HG02840 (cell line): ENCODE results near the gene RGL2.
A peak's percentile ranks its signal among the peaks of the same experiment; 100 is the strongest.

Experiments used
- ATAC-seq: cut with Tn5 transposase; IDR thresholded peaks from one replicate; pipeline ENCODE4 v1.9.1; 2021; ENCODE audit warnings: mild to moderate bottlenecking, moderate library complexity, moderate number of reproducible peaks; ENCODE audit not compliant: unreplicated experiment, low FRiP score

RGL2 gene

DNA sequence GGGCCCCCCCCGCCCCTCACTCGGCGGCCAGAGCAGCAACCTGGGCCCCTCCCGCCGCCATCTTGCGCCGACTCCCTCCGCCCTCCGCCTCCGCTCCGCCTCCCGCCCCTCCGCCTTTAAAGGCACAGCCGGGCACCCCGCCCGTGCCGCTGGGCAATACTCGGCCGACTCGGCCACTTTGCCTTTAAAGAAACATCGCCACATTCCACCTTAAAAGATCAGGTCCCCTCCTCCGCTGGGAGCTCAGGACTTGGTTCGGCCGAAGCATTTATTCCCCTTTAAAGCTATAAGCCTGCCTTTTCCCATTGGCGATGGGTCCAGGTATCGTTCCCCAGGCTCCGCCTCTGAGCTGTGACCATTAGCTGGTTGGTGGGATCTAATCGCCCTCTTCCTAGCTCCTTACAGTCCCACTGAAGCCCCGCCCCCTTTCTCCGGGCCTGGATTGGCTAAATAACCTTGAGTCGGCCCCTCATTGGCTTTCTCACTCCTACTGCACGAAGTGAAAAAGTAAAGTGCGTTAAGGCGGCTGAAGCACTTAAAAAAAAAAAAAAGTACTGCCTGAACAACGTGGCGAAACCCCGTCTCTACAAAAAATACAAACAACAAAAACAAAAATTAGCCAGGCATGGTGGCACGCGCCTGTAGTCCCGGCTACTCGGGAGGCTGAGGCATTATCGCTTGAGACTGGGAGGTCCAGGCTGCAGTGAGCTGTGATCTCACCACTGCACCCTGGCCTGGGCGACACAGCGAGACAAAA, 19.1 kb upstream of the RGL2 start, which contains the start of gene ZBTB22:
Gene ZBTB22, minus strand, starts transcription at position 76 of the 757 bp plus-strand sequence. CDS start 828 bp downstream, outside the sequence.
- peak; percentile 51 for ATAC-seq

DNA sequence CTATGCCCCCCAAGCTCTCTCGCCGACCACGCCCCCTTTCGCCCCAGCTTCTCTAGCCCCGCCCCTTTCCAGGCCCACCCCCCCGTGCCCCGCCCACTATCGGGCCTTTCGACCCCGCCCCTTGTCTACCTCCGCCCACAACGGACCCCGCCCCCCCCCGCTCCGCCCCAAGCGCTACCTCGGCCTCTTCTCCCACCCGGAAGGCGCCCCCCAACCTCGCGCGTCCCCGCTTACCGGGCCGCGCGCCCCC, 18.6 kb upstream of the RGL2 start:
- no peak for ATAC-seq

DNA sequence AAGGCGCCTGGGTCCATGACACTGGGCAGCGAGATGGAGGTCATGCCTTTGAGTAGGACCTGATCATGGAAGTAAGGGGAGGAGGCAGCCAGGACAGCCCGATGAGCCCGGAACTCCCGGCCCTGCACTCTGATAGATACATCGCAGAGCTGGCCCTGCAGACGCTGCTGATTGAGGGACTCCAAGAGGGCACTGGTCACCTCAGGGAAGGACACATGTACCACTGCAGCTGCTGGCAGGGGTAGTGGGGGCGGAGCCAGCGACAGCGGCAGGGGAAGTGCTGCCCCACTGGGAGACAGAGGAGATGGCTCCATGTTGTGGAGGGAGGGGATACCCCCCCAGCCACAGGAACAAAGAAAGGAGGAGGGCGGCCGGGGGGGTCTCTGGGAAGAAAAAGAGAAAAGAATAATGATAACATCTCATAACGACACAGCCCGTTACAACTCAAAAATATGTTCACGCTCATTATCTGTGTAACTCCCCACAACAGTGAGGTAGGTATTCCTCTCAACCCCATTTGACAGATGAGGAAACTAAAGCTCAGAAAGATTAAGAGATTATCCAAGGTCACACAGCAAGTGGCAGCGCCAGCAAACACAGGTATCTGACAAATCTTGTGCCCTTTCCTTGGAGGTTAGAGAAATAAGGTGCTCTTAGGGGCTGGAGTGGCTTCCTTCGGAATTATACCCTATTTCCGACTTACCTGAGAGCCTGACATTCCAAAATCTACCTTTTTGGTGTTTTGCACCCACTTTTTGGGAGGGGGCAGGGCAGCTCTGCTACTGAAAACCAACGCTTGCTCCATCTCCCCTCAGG, 18.1 kb upstream of the RGL2 start:
- no peak for ATAC-seq

DNA sequence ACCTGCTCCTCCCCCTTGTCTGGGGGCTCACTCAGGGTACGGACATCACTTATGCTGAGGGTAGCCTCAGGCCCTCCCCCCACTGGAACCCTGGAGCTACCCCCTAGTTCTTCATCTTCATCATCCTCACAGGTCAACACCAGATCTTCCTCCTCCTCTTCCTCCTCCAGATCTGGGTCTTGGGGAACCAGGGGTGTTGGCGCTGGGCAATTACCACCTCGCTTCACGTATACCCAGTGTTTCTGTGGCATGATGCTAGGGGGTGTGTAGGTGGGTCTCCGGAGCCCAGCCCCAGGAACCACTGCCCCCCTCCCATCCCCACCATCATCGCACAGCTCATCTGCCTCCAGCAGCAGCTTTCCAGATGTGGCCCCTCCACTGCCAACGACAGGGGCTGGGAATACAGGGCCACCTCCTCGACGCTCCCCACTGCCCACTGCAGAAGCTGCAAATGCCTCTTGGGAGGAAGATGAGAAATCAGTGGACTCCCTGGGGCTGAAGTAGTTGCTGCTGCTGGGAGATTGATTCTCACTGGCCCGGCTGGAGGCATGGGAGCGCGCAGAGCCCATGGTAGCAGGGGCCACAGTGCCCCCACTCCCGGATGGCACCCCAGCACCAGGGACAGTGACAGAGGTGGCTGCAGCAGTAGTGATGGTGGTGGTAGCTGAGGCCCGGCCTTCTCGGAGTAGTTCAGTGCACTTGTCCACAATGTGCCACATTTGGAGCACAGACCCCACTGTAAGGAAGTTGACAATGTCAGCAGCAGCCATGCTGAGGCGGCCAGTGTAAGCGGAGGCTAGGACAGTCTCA, 17.3 kb upstream of the RGL2 start:
- no peak for ATAC-seq

DNA sequence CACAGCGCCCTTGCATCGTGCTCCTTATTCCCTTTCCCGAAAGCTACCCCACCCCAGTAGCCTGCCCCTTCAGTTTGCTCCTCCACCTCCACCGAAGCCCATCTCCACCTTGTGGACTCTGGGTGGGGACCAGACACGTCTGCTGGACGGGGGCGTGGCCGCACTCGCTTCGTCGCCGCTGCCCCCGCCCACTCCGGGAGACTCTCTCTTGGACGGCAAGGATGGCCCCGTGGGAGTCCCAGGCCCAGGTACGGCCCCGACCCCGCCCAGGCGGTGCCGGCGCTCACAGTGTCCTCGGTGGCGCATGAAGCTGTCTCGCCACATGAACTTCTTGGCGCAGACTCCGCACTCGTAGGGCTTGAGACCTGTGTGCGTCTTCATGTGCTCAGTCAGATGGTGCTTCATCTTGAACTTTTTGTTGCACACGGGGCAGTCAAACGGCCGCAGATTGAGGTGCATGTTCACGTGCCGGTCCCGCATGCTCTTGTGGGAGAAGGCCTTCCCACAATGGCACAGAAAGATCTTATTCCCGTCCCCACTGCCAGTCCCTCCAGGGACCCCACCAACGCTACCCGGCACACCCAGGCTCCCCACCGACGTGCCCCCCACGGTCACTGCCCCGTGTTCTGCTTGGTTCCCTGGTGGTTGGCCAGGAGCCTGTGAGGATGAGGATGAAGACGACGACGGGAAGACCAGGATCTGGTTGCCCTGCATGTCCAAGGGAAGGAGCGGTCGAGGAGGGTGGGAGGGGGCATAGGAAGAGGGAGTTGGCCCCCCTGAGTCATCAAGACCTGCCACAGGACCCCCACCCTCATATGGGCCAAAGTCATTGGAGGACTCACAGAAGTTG, 16.4 kb upstream of the RGL2 start:
- no peak for ATAC-seq

DNA sequence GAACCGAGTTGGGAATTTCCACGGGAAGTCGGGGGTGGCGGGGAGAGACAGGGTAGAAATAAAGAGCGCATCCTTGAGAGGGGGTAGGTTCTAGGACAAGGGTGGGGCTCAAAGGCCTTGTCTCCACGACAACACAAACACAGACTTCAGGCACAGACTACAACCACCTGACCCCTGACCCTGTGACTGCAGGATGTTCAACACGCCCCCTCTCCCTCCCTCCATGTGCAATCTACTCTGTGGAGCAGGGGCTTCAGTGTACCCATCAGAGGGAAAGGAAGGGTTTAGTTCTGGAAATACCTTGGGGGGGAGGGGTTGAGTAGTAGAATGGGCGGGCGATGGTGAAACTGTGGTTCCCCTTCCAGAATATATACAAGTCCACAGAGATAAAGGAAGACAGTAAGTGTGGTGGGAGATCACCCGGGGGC, 15.8 kb upstream of the RGL2 start:
- ATAC-seq, result no peak

DNA sequence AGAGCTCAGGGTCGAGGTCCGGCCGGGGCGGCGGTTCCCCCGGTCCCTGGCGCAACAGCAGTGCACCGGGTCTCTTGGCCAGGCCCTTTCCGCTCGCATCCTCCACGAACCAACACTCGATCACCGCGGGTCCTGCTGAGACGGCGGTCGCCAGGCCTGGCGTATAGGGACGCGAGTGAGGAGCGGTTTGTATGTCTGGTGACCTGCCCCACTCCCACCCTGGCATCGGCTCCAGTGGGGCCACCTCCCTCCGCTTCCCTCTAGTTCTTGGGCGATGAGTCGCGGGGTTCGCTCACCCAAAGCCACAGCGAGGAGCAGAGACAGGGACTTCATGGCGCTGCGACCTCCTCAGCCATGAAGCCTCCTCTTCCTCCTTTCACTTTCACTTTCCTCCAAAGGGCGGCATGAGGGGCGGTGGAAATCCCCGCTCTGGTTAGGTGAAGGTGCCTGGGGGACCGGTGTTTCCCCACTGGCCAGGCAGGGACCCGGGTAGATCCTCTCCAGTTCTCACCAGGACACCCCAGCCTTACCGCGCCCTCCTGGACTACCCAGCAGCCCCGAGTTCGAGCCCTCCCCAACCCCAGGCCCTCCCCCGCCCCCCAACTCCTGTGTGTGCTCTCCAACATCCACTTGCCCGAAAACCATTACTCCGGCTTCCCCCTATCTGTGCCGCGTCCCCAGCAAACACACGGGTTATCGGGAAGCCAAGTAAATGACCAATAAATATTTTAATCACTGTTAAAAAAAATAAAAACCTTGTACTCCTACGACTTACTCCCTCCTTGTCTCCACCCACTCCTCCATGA, 15.2 kb upstream of the RGL2 start, which contains the start of gene TAPBP:
Gene TAPBP, minus strand, starts transcription at position 370 of the 806 bp plus-strand sequence. Its CDS starts 37 bp downstream, at position 333.
- ATAC-seq, result no peak

DNA sequence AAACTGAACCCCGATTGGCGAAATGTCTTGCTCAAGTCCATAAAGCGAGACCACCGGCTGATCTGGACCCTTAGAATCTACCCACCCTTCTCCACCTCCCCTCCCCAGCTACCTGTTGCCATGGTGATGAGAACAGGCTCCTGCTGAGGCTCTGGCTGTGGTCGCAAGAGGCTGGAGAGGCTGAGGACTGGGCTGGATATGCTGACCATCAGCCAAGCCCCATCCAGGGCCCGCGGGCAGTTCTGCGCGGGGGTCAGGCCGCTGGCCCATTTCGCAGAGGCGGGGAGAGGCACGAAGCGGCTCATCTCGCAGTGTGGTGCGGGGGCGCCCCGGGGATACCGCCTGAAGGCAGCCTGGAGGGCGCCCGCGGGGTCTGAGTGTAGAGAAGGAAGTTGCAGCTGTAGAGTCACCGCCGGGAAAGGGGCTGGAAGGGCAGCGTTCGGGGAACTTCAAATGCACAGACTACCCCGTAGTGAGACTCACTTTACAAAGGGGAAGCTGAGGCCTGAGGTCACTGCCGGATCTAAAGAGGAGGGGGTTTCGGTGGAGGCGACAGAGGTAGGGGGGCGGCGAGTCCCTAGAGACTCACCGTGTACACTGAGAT, 14.5 kb upstream of the RGL2 start:
- ATAC-seq, result no peak

DNA sequence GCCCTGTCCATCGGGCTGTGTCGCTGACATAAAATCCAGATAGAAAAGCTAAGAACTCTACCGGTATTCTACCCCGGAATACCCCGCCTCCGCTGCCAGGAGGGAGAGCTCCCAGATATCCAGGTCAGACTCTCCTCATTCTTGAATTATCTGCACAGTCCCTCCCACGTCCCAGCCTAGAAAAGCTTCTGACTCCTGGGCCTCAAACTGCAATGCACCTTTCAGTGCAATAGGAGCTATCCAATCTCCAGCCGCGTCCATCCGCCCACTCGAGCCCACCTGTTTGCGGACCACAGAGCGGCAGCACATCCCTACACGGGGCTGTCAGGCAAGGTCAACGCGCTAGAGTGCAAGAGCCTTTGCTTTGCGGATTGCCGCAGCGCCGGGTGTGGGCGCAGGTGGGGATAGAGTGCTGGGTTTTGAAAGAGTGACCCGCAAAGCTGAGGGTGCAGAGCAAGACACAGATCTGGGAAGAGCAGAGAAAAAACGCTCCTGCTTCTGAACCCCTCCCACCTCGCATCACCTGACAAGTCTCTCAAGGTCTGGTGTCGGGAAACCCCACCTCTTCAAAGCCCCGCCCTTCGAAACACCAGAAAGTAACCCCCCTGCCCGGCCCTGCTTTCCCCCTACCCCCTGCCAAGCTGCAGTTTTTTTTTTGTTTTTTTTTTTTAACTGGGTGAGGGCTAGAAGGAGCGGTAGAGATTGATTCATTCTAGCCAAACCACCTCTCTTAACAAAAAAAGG, 13.8 kb upstream of the RGL2 start:
- no peak for ATAC-seq

DNA sequence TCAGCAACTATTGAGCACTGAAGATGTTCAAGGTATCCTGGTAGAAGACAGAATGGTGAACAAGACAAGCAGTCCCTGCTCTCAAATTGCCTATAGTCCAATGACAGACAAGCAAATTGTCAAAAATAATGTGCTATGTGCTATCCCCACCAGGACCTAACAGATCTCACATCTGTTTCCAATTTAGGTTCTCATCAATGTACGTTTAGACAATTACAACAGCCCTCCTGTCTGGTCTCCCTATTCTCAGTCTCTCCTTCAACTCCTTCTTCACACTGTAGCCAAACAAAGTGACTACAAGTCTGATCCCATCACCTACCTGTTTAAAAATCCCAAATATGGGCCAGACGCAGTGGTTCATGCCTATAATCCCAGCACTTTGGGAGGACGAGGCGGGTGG, 7.6 kb upstream of the RGL2 start:
- no peak for ATAC-seq

DNA sequence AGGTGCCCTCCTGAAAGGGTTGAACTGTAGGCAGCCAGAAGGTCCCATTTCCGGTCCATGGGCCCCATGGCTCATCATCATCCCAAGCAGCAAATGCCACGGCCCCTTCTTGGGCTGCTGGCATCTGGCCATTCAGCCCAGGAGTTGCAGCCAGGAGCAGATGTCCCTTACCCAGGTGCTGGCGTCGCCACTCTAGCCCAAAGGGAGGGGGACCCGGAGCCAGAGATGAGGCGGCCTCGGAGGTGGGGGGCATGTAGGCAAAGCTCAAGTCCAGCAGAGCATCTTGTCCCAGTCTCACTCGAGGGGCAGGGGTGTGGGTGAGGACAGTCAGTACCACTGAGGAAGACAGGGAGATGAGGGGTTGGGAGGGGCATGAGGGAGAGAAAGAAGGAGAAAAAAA, 6.3 kb upstream of the RGL2 start:
- no peak for ATAC-seq

DNA sequence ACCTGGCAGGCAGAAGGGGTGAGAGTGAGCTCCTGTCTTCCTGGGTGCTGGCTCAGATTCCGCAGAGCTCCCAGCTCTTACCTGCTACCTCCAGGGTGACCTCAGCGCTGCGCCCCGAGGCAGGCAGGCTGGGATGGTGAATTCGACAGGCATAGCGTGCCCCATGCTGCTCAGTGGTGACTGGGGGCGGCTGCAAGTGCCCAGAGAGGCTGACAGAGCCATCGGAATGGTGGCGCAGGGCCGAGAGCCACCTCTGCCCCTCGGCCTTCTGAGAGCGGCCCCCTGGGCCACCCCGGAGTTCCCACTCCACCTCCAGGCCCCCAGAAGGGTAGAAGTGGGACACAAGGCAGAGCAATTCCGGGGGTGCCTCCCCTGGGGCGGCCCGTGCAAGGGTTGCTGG, 5.5 kb upstream of the RGL2 start:
- no peak for ATAC-seq

DNA sequence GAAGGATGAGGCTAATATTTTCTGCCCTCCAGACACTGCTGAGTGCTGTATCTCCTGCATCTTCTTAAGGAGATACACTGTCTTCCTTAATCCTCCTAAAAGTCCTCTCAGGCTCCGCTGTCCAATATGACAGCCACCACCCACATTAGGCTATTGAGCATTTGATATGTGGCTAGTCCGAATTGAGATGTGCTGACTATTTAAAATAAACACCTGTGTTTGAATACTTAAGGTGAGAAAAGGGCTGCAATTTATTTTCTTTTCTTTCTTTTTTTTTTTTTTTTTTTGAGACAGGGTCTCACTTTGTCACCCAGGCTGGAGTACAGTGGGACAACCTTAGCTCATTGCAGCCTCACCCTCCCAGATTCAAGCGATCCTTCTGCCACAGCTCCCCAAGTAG, 3.1 kb upstream of the RGL2 start:
- ATAC-seq, result no peak

DNA sequence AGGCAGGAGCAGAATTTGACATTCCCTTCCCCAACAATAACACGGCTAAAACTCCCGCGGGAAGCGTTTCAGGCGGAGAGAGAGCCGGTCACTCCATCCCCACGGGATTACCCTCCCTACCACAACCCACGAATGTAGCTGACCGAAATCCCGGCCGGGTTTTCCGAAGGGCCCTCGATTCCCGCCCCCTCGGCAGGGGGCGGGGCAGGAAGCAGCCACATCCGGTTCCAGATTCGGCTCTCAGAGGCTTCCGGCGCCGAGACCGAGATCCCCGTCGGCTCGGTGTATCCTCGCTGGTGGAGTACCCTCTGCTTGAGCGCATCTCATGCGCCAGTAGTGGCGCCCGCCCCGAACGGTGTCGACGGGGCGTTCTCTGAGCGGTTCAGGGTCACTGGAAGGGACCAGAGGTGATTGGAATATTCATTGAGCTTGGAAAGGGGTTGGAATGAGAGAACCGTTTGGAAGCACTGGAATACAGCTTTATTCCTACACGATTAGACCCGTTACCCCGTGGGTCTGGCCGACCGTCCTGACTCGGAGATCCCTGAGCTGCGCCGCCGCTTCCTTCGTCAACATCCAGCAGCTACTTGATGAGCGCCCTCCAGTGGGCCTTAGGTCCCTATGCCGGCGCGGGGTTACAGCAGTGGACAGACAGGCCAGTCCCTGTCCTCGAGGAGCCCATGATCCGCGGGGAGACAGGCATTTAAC, 649 bp upstream of the RGL2 start:
- ATAC-seq, result peak; percentile 63

DNA sequence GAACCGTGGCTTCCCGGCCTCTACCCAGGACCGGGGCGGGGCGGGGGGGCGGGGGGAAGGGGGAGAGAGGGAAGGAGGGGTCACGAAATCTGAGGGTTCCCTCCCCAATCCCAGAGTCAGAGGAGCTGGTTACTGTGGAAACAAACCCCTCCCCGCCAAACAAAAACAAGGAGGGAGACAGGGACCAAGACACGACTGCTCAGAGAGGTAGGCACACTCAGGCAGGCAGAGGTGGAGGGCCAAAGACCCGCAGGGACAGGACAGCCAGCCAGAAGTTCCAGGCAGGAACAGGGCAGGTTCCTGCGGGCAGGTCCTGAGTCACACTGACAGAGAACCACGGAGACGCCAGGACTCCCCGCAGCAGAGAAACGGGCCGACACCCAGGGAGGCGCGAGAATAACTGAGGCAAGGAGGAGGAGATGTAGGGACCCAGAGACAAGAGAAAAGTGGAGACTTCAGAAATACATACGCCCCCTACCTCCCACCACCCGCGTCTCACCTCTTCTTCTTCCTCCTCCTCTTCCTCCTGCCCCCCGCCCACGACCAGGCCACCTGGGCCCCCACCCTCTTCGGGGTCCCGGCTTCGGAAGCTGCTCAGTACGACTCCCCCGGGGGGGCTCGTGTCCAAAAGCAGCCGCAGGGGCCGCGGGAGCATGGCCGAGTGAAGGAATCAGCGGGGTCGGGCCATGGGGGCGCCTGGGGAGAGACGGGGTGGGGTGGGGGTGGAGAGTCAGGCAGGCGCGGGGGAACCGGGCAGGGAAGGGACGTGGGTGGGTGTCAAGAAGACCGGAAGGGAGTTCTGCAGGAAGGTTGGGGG, 578 bp downstream of the RGL2 start:
- no peak for ATAC-seq

DNA sequence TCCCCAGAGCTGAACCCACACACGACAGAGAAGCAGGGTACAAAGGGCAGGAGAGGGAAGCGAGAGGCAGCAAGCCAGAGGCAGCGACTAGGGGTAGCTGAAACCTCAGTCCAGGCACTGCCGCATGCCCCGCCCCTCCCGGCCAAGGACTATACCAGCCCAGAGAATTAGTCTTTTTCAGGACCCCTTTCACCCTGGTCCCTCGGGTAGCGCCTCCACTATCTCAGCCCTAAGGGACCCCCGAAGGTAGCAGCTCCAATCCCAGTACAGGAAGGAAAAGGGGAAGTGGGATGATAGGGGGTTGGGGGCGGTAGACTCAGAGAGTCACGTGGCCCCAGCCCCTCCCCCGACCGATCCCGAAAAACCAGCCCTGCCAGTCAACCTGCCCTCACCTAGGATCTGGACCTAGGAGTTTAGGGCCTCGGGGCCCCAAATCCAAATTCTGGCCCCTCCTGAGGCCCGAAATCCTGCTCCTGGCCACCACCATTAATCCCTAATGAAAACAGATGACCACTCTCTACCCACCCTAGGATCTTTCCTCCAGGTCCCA, 1.3 kb downstream of the RGL2 start:
- no peak for ATAC-seq
